ENCODE data around the gene CAMTA1. TPM values are rescaled to one million over a fixed set of nuclear protein-coding genes. Genes with fewer than 3 reads are reported as not detected.

The CAMTA1 gene
- total and polyA plus RNA-seq, 4 donors: 18.0 to 93.5 (median 35.8) TPM

GRCh38 chr1:7040969-7041695 lies 255.9 kb downstream of the CAMTA1 start (continued):
- TF ChIP-seq, protein P1, sequence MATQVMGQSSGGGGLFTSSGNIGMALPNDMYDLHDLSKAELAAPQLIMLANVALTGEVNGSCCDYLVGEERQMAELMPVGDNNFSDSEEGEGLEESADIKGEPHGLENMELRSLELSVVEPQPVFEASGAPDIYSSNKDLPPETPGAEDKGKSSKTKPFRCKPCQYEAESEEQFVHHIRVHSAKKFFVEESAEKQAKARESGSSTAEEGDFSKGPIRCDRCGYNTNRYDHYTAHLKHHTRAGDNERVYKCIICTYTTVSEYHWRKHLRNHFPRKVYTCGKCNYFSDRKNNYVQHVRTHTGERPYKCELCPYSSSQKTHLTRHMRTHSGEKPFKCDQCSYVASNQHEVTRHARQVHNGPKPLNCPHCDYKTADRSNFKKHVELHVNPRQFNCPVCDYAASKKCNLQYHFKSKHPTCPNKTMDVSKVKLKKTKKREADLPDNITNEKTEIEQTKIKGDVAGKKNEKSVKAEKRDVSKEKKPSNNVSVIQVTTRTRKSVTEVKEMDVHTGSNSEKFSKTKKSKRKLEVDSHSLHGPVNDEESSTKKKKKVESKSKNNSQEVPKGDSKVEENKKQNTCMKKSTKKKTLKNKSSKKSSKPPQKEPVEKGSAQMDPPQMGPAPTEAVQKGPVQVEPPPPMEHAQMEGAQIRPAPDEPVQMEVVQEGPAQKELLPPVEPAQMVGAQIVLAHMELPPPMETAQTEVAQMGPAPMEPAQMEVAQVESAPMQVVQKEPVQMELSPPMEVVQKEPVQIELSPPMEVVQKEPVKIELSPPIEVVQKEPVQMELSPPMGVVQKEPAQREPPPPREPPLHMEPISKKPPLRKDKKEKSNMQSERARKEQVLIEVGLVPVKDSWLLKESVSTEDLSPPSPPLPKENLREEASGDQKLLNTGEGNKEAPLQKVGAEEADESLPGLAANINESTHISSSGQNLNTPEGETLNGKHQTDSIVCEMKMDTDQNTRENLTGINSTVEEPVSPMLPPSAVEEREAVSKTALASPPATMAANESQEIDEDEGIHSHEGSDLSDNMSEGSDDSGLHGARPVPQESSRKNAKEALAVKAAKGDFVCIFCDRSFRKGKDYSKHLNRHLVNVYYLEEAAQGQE (IDR thresholded peaks at IDR 0.05): no peak
- TF ChIP-seq HNF4G (IDR thresholded peaks at IDR 0.05) (no peak), FOXA1 (IDR thresholded peaks at IDR 0.05) (no peak), SP1 (IDR thresholded peaks at IDR 0.05) (no peak)

DNA sequence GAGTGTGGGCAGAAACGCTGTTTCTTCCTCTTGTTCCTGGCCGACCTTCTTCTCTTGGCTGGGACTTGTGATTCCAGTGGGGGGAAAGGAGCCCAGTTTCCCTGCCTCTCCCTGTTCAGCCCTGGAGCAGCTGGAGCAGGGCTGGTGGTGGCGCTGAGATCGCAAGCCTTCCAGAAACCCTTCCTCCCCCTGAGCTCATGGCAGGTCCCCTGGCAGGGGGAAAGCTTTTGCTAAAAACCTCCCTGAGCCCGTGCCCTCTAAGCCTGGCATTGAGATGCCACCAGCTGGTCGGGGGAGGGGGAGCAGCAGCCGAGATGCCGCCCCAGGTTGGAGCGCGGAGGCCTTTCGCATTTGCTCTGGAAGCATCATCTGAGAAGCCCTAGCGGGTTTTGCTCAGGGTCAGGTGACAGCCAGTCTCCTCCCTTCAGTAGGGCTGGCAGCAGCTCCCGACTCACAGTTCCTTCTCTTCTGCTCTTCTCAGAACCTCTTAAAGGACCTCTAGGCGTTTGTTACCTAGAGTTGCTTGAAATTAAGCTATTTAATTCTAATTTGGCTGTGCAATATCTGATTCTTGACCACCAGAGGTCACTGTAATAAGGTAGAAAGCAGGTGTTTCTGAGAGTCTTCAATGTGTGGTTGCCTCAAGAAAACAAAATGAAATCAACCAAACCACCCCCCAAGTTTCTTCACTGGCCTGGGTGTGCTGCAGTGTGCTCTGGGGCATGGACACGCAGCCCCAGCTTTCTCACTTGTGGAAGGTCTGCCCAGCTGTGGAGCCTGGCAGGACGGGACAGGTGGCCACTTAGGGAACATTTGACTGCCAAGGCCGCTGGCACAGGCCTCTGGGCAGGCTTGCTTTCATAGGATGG lies 257.3 kb downstream of the CAMTA1 start:
- H3K36me3 ChIP-seq (ENCODE audit: control insufficient read depth in 4 of 4, insufficient read depth in 3 of 4, low read depth in 1 of 4, low read length in 3 of 4): no peaks in the 10 kb centered on the region
- peaks cover 0 to 2% (median 0%) of the 10 kb centered on the region in 4 donors for H3K9me3 ChIP-seq (ENCODE audit: control insufficient read depth in 4 of 4, low read length in 3 of 4)
- no peak overlapping the region for H3K4me3 ChIP-seq (ENCODE audit: low read depth in 1 of 3, low read length in 3 of 3)
- no peaks in the 10 kb centered on the region for H3K27me3 ChIP-seq (ENCODE audit: control insufficient read depth in 4 of 4, insufficient read depth in 4 of 4, low read length in 3 of 4)
- no peak overlapping the region for H3K27ac ChIP-seq (ENCODE audit: low read depth in 1 of 2, low read length in 2 of 2)
- TF ChIP-seq RAD21 (IDR thresholded peaks at IDR 0.05): peak; percentile 82 to 87
- TF ChIP-seq, protein P2, sequence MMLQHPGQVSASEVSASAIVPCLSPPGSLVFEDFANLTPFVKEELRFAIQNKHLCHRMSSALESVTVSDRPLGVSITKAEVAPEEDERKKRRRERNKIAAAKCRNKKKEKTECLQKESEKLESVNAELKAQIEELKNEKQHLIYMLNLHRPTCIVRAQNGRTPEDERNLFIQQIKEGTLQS (IDR thresholded peaks at IDR 0.05): no peak
- TF ChIP-seq HNF4G (IDR thresholded peaks at IDR 0.05): no peak
- TF ChIP-seq, protein P3, sequence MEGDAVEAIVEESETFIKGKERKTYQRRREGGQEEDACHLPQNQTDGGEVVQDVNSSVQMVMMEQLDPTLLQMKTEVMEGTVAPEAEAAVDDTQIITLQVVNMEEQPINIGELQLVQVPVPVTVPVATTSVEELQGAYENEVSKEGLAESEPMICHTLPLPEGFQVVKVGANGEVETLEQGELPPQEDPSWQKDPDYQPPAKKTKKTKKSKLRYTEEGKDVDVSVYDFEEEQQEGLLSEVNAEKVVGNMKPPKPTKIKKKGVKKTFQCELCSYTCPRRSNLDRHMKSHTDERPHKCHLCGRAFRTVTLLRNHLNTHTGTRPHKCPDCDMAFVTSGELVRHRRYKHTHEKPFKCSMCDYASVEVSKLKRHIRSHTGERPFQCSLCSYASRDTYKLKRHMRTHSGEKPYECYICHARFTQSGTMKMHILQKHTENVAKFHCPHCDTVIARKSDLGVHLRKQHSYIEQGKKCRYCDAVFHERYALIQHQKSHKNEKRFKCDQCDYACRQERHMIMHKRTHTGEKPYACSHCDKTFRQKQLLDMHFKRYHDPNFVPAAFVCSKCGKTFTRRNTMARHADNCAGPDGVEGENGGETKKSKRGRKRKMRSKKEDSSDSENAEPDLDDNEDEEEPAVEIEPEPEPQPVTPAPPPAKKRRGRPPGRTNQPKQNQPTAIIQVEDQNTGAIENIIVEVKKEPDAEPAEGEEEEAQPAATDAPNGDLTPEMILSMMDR (IDR thresholded peaks at IDR 0.05; ENCODE audit: low read depth, low read length, missing input control): peak; percentile 64
- H3K9ac ChIP-seq (ENCODE audit: low read depth in 1 of 2, low read length in 2 of 2): no peak overlapping the region
- 64% methylated on average over 17 of the region's 17 CpGs for WGBS
- DNase-seq (ENCODE audit: low spot score): no peak
- H3K4me1 ChIP-seq (ENCODE audit: control insufficient read depth in 4 of 4, insufficient read depth in 4 of 4, low read length in 3 of 4): peaks cover 0 to 2% (median 0%) of the 10 kb centered on the region in 4 donors

GRCh38 chr1:7043191-7043549 lies 257.9 kb downstream of the CAMTA1 start:
- H3K9ac ChIP-seq (ENCODE audit: low read depth in 1 of 2, low read length in 2 of 2): no peak overlapping the region
- WGBS: 65% methylated on average over 6 of the region's 6 CpGs
- no peaks in the 10 kb centered on the region for H3K27me3 ChIP-seq (ENCODE audit: control insufficient read depth in 4 of 4, insufficient read depth in 4 of 4, low read length in 3 of 4)
- H3K4me1 ChIP-seq (ENCODE audit: control insufficient read depth in 4 of 4, insufficient read depth in 4 of 4, low read length in 3 of 4): peaks cover 0 to 2% (median 0%) of the 10 kb centered on the region in 4 donors
- no peak for DNase-seq (ENCODE audit: low spot score)
- H3K36me3 ChIP-seq (ENCODE audit: control insufficient read depth in 4 of 4, insufficient read depth in 3 of 4, low read depth in 1 of 4, low read length in 3 of 4): no peaks in the 10 kb centered on the region
- peaks cover 0 to 2% (median 0%) of the 10 kb centered on the region in 4 donors for H3K9me3 ChIP-seq (ENCODE audit: control insufficient read depth in 4 of 4, low read length in 3 of 4)
- no peak overlapping the region for H3K4me3 ChIP-seq (ENCODE audit: low read depth in 1 of 3, low read length in 3 of 3)
- H3K27ac ChIP-seq (ENCODE audit: low read depth in 1 of 2, low read length in 2 of 2): no peak overlapping the region
- TF ChIP-seq JUND (IDR thresholded peaks at IDR 0.05) (no peak), YY1 (IDR thresholded peaks at IDR 0.05) (no peak), MAX (IDR thresholded peaks at IDR 0.05) (no peak), TAF1 (conservative IDR thresholded peaks at IDR 0.05) (no peak), GABPA (IDR thresholded peaks at IDR 0.05 in 1 of 2, conservative IDR thresholded peaks at IDR 0.05 in 1 of 2) (no peak)
- TF ChIP-seq, protein P4, sequence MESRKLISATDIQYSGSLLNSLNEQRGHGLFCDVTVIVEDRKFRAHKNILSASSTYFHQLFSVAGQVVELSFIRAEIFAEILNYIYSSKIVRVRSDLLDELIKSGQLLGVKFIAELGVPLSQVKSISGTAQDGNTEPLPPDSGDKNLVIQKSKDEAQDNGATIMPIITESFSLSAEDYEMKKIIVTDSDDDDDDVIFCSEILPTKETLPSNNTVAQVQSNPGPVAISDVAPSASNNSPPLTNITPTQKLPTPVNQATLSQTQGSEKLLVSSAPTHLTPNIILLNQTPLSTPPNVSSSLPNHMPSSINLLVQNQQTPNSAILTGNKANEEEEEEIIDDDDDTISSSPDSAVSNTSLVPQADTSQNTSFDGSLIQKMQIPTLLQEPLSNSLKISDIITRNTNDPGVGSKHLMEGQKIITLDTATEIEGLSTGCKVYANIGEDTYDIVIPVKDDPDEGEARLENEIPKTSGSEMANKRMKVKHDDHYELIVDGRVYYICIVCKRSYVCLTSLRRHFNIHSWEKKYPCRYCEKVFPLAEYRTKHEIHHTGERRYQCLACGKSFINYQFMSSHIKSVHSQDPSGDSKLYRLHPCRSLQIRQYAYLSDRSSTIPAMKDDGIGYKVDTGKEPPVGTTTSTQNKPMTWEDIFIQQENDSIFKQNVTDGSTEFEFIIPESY (IDR thresholded peaks at IDR 0.05): no peak
- TF ChIP-seq, protein P1 (IDR thresholded peaks at IDR 0.05): no peak

Data from liver (tissue), 9 donors.